Activated naive CD8-positive, alpha-beta T cell treated with anti-CD3 and anti-CD28 coated beads, Interleukin-2, amount 50 U/mL, for 16 hours (primary cell): Measurements from ENCODE around the gene PLD5.
"Not testable (repeated sequence)": the region's sequence is repeated elsewhere in the genome, so short reads cannot be mapped to it uniquely, and the experiment has no call there.

Experiments used
- DNase-seq: peaks from one replicate; pipeline ENCODE4 v3.0.0-alpha.2; 2020; ENCODE audit warnings: low read depth, low spot score

Gene PLD5

DNA sequence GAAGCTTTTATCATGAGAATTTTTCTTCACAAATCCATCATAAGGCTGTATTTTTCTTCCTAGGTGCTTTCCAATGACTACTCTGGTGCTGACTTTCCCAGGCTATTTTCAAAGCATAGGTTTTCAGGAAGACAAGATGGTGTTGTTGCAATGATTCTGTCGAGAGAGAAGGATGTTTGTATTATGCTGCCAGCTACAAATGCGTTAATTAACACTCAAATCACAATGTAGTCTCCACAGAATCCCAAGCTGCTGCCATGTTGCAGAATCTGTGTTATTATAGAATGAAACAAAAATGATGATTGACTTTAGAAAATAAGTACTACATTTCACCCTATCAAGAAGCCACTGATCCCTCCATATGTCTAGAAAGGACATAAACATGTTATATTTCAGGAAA lies 346.1 kb downstream of the PLD5 start:
- DNase-seq = no peak

DNA sequence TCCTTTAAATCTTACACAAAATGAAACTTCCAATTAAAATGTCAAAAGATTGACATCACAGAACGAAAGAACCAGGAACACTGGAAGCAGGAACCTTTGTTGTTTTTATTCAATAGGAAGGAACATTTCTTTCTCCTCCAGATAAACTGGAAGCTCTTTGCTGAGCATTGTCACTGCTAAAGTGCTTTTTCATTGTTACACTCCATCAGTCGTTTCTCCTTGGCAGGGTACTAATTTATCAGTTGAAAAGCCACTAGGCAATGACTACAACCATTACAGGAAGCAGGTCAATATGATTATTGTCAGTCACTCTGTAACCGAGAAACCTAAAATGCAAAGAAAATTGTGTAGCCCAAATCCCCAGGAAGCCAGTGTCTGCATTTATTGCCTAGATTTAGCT lies 362.4 kb downstream of the PLD5 start:
- no peak for DNase-seq

- DNase-seq = no peak
These were observed 377.2 kb downstream of the PLD5 start for GRCh38 chr1:242147096-242147976.

DNA sequence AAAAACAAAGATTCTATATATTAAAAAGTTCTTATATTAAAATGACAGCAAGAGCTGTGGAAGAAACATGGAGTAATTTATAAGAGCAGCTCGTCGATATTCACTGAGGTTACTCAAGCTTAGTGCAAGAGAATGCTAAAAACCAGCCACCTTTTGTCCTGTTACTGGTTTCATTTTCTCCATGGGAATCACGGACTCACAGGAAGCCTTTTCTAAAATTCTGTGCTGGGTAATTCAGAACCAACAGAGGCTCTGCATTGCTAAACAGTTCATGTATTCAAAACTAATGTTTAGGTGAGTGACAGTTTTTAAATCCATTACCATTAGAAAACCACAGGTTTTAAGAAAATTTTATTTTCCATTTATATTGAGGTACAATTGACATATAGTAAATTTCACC lies 377.8 kb downstream of the PLD5 start:
- DNase-seq = no peak

- no peak for DNase-seq
These were observed 383.7 kb downstream of the PLD5 start for GRCh38 chr1:242140836-242141235.

- no peak for DNase-seq
These were observed 384.5 kb downstream of the PLD5 start for GRCh38 chr1:242139986-242140385.

DNA sequence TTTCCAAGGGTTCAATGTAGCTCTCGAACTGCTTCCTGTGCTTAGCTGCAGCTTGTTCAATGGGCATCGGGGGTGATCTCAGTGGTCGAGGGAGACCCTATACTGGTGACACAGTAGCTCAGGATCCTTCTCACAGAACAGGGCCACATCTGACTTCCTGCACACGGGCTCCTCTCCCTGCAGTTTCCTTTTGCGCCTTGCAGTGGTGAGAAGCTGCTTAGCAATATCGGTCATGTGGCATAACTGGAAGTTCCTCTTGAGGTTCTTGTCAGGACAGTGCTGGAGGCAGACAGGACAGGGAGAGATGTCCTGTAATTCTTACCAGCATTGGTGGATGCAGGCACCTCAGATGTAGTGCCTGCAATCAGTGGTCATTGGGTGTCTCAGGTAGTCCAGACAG lies 385.1 kb downstream of the PLD5 start:
- DNase-seq = no peak

DNA sequence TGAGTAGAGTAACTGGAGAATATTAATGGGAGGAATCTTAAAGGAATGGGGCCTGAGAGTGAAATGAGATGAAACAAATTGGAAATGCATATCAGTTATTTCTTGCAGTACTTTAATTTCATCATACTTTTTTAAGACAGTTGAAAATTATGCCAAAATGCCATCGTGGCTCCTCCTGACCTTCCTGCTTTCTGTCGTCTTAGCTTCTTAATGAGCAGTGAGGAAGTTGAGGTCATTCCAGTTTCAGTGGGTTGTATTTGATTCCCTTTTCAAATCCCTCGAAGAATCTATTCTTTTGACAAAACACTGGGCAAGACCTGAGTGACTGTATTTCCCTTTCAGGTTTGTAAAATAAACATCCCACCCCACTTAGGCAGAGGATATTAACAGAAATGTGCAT lies 390.7 kb downstream of the PLD5 start:
- no peak for DNase-seq

- no peak for DNase-seq
These were observed 391.1 kb downstream of the PLD5 start for GRCh38 chr1:242133351-242133750.

GRCh38 chr1:242132121-242132817 lies 392.2 kb downstream of the PLD5 start:
- no peak for DNase-seq

GRCh38 chr1:242128951-242129502 lies 395.5 kb downstream of the PLD5 start:
- DNase-seq = no peak

DNA sequence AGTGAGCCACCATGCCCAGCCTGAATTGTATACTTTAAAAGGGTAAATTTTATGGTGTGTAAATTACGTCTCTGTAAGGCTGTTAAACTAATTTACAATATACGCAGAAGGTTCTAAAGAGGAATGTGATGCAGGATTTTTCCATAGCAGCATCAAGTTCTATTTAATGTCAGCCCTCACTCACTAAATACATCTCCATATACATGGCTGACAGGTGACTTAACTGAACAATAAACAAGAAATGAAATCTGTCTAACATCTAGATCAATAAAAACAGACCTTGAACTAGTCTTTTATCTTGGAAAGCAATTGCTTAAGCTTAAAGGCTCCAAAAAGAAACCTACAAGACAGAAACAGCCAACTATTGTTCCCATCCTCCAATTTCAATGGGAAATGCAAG lies 404.1 kb downstream of the PLD5 start:
- no peak for DNase-seq

DNA sequence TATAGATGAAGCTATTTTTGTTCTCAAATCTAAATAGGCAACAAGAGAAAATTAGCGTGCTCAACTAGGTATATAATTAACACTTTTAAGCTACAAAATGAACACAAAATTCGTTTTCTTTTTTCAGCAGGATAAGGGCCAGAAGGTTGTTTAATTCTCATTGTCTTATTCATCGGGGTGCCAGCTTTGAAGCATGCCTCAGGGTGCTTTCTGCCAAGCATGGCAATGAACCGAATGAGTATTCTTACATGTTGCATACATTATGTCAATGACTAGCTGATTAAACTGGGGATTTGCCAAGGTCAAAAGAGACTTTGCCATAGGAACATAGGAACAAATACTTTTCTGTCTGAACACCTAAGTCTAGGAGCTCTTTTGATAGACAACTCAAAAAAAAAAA lies 423.6 kb downstream of the PLD5 start:
- no peak for DNase-seq

DNA sequence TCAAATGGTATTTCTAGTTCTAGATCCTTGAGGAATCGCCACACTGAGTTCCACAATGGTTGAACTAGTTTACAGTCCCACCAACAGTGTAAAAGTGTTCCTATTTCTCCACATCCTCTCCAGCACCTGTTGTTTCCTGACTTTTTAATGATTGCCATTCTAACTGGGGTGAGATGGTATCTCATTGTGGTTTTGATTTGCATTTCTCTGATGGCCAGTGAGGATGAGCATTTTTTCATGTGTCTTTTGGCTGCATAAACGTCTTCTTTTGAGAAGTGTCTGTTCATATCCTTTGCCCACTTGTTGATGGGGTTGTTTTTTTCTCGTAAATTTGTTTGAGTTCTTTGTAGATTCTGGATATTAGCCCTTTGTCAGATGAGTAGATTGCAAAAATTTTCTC lies 427.2 kb downstream of the PLD5 start:
- DNase-seq = not testable (repeated sequence)

DNA sequence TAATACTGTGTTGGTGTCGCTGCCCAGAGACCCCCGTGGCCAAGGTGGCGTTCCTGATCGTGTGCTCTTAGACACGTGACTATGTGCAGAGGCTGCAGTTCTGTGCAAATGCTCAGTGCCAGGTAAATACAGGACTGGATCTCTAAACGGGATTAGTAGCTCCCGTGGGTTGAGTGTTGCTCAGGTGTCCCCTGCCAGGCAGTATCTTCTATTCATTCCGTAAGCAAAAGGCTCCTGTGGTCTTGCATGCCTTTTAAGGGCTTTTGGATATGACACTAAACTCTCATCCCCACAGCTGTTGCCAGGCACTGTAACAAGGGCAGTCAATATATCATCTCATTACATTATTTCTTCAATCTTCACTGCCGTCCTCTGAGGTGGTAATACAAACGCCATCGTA lies 431.4 kb downstream of the PLD5 start:
- no peak for DNase-seq

DNA sequence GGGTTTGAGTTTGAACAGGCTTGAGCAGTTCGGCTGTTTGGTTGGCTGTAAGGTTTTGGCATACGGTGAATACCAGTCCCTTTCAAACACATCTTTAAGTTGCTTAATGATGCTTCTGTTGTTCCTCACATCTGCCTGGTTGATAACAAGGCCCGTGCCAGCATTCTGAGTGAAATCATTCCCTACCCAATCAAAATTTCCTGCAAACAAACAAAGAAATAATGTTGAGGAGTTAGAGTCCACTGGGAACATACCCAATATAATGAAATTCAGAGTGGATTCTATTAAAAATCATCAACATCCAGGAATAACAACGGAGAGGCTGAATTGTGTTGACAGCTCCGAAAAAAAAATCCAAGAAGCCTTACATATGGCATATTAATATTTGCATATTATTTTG lies 434.6 kb downstream of the PLD5 start:
- no peak for DNase-seq

DNA sequence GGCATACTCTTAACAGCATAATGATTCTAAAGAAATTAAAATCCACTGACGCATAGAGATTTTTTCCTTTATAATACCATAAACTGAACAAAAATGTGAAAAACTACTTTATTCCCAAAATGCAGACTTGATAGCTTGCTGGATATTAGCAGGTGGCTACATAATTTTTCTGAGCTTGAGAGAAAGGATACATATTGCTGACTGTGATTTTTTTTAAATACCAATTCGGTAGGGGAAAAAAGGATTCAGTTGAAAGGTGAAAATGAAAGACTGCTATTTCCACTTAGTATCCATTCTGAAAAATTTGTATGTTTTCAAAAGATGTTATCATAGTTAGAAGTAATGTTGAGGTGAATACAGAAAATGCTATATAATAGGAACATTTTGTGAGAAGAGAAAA lies 435.6 kb downstream of the PLD5 start:
- no peak for DNase-seq

DNA sequence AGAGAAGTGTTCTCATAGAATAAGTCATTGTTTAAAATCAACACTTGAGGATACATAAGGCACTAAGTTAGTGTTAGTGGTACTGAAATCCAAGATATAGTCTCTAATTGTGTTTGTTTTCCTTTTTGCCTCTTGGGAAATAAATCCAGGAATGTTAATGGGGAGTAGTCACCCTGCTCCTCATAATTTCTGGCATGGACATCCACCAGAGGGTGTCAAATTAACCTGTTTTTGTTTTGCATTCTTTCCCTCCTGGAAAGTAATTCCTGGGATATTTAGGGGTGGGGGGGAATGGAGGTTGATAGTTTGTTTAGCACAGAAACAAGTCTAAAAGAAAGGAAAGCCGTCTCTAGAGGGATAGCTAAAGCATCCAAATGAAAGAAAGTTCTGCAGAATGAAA lies 437.8 kb downstream of the PLD5 start:
- DNase-seq = no peak

DNA sequence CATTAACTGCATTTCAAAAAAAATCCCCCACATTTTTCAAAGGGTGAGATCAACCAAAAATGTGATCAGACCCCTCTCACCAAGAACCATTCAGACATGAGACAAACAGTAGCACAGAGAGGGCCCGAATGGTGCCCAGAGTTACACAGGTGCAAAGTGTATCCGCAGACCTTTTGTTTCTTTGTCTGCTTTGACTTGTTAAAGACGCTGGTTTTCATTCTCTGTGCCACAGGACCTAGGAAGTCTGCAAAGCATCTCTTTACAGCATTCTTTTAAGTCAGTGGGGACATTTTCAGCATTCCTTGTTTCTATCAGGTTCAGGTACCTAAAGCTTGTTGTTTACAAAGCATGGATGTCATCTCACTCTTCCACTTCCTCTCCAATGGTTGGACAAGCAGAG lies 438.4 kb downstream of the PLD5 start:
- no peak for DNase-seq

GRCh38 chr1:242083742-242084141 lies 440.8 kb downstream of the PLD5 start:
- no peak for DNase-seq

- DNase-seq = no peak
These were observed 443.1 kb downstream of the PLD5 start for GRCh38 chr1:242081446-242081845.

GRCh38 chr1:242065813-242066212 lies 458.7 kb downstream of the PLD5 start:
- no peak for DNase-seq

GRCh38 chr1:242062271-242062670 lies 462.2 kb downstream of the PLD5 start:
- DNase-seq = no peak
